Activated T-helper 17 cell treated with anti-CD3 and anti-CD28 coated beads, Interleukin-2, amount 50 U/mL, for 72 hours (primary cell): ENCODE results near the gene KCNE4. TPM values are rescaled to one million over a fixed set of nuclear protein-coding genes. Genes with fewer than 3 reads are reported as not detected.
"Not testable (repeated sequence)": the region's sequence is repeated elsewhere in the genome, so short reads cannot be mapped to it uniquely, and the experiment has no call there.

Experiments used
- ATAC-seq: fragments of 150-1000 bp; cut with Tn5 transposase; replicated peaks from 2 replicates; pipeline ENCODE4 v1.10.0; 2021; ENCODE audit warnings: mild to moderate bottlenecking, moderate library complexity
- H3K27ac Mint-ChIP-seq: one replicate; pipeline ENCODE4 v1.8.0; 2022; ENCODE audit warnings: mixed read lengths
- H3K27me3 Mint-ChIP-seq: one replicate; pipeline ENCODE4 v1.8.0; 2022; ENCODE audit warnings: mixed read lengths
- H3K36me3 Mint-ChIP-seq: one replicate; pipeline ENCODE4 v1.8.0; 2022; ENCODE audit warnings: low read depth, mild to moderate bottlenecking, mixed read lengths
- H3K4me1 Mint-ChIP-seq: one replicate; pipeline ENCODE4 v1.8.0; 2022; ENCODE audit warnings: mixed read lengths
- H3K4me3 Mint-ChIP-seq: one replicate; pipeline ENCODE4 v1.8.0; 2022; ENCODE audit warnings: mild to moderate bottlenecking, mixed read lengths
- H3K9me3 Mint-ChIP-seq: one replicate; pipeline ENCODE4 v1.8.0; 2022; ENCODE audit warnings: mixed read lengths
- total RNA-seq, 2 donors: library from RNA; stranded (reverse); gene quantifications; one replicate each; pipeline ENCODE4 v1.2.3, GENCODE V29; 2022

KCNE4 gene
- total RNA-seq, 2 donors from 2014 or later, result not detected

GRCh38 chr2:223079925-223080324 lies 27.9 kb downstream of the KCNE4 start:
- no peaks in the 10 kb centered on the region for H3K4me1 Mint-ChIP-seq

GRCh38 chr2:223080790-223081360 lies 28.9 kb downstream of the KCNE4 start:
- H3K27me3 Mint-ChIP-seq, H3K36me3 Mint-ChIP-seq, H3K27ac Mint-ChIP-seq, ATAC-seq, H3K4me1 Mint-ChIP-seq, H3K9me3 Mint-ChIP-seq, H3K4me3 Mint-ChIP-seq: not testable (repeated sequence)

More at GRCh38 chr2:223079925-223080324, 27.9 kb downstream of the KCNE4 start:
- Mint-ChIP-seq H3K9me3 (peaks cover 3% of the 10 kb centered on the region), H3K4me3 (no peak overlapping the region), H3K27ac (no peak overlapping the region), H3K27me3 (no peaks in the 10 kb centered on the region), H3K36me3 (no peaks in the 10 kb centered on the region)
- no peak for ATAC-seq

- H3K27ac Mint-ChIP-seq, result no peak overlapping the region
- no peaks in the 10 kb centered on the region for H3K27me3 Mint-ChIP-seq
- H3K4me3 Mint-ChIP-seq, result no peak overlapping the region
- no peaks in the 10 kb centered on the region for H3K4me1 Mint-ChIP-seq
- no peaks in the 10 kb centered on the region for H3K36me3 Mint-ChIP-seq
- no peak for ATAC-seq
- peaks cover 3% of the 10 kb centered on the region for H3K9me3 Mint-ChIP-seq
These were observed 29.8 kb downstream of the KCNE4 start for GRCh38 chr2:223081789-223082188.

- Mint-ChIP-seq H3K4me3 (no peak overlapping the region), H3K27me3 (no peaks in the 10 kb centered on the region), H3K4me1 (no peaks in the 10 kb centered on the region), H3K27ac (no peak overlapping the region), H3K36me3 (no peaks in the 10 kb centered on the region), H3K9me3 (peaks cover 3% of the 10 kb centered on the region)
- ATAC-seq, result no peak
These were observed 30.7 kb downstream of the KCNE4 start for GRCh38 chr2:223082706-223083105.

GRCh38 chr2:223083402-223084070 lies 31.5 kb downstream of the KCNE4 start:
- Mint-ChIP-seq H3K9me3 (peaks cover 3% of the 10 kb centered on the region), H3K36me3 (no peaks in the 10 kb centered on the region), H3K4me1 (no peaks in the 10 kb centered on the region), H3K27me3 (no peaks in the 10 kb centered on the region), H3K4me3 (no peak overlapping the region), H3K27ac (no peak overlapping the region)
- no peak for ATAC-seq

- H3K9me3 Mint-ChIP-seq, result peaks cover 3% of the 10 kb centered on the region
- H3K4me1 Mint-ChIP-seq, result no peaks in the 10 kb centered on the region
- H3K4me3 Mint-ChIP-seq, result no peak overlapping the region
- H3K36me3 Mint-ChIP-seq, result no peaks in the 10 kb centered on the region
- ATAC-seq, result no peak
- no peaks in the 10 kb centered on the region for H3K27me3 Mint-ChIP-seq
- H3K27ac Mint-ChIP-seq, result no peak overlapping the region
These were observed 32.9 kb downstream of the KCNE4 start for GRCh38 chr2:223084873-223085272.

GRCh38 chr2:223086370-223086981 lies 34.5 kb downstream of the KCNE4 start:
- no peaks in the 10 kb centered on the region for H3K9me3 Mint-ChIP-seq
- H3K27me3 Mint-ChIP-seq, result peaks cover under 1% of the 10 kb centered on the region
- no peak overlapping the region for H3K27ac Mint-ChIP-seq
- H3K4me3 Mint-ChIP-seq, result no peak overlapping the region
- no peak for ATAC-seq
- no peaks in the 10 kb centered on the region for H3K4me1 Mint-ChIP-seq
- H3K36me3 Mint-ChIP-seq, result no peaks in the 10 kb centered on the region

- Mint-ChIP-seq H3K4me3 (no peak overlapping the region), H3K4me1 (no peaks in the 10 kb centered on the region)
- no peak for ATAC-seq
These were observed 35.5 kb downstream of the KCNE4 start for GRCh38 chr2:223087466-223087865.

GRCh38 chr2:223088866-223089265 lies 36.9 kb downstream of the KCNE4 start:
- Mint-ChIP-seq H3K27me3 (peaks cover 9% of the 10 kb centered on the region), H3K4me3 (no peak overlapping the region)
- no peak for ATAC-seq

More at GRCh38 chr2:223087466-223087865, 35.5 kb downstream of the KCNE4 start:
- H3K27ac Mint-ChIP-seq, result no peak overlapping the region
- no peaks in the 10 kb centered on the region for H3K9me3 Mint-ChIP-seq
- peaks cover 9% of the 10 kb centered on the region for H3K27me3 Mint-ChIP-seq
- H3K36me3 Mint-ChIP-seq, result no peaks in the 10 kb centered on the region

GRCh38 chr2:223090039-223090438 lies 38.0 kb downstream of the KCNE4 start:
- no peak for ATAC-seq
- Mint-ChIP-seq H3K4me1 (no peaks in the 10 kb centered on the region), H3K36me3 (no peaks in the 10 kb centered on the region), H3K27me3 (peaks cover 9% of the 10 kb centered on the region), H3K9me3 (no peaks in the 10 kb centered on the region), H3K4me3 (no peak overlapping the region), H3K27ac (no peak overlapping the region)

More at GRCh38 chr2:223088866-223089265, 36.9 kb downstream of the KCNE4 start:
- H3K27ac Mint-ChIP-seq, result no peak overlapping the region
- no peaks in the 10 kb centered on the region for H3K9me3 Mint-ChIP-seq
- H3K36me3 Mint-ChIP-seq, result no peaks in the 10 kb centered on the region
- H3K4me1 Mint-ChIP-seq, result no peaks in the 10 kb centered on the region

GRCh38 chr2:223090540-223091235 lies 38.7 kb downstream of the KCNE4 start:
- H3K4me1 Mint-ChIP-seq, result no peaks in the 10 kb centered on the region
- H3K36me3 Mint-ChIP-seq, result no peaks in the 10 kb centered on the region
- no peaks in the 10 kb centered on the region for H3K9me3 Mint-ChIP-seq
- H3K27me3 Mint-ChIP-seq, result peaks cover 9% of the 10 kb centered on the region
- H3K27ac Mint-ChIP-seq, result no peak overlapping the region
- no peak for ATAC-seq
- no peak overlapping the region for H3K4me3 Mint-ChIP-seq

- no peak overlapping the region for H3K27ac Mint-ChIP-seq
- no peaks in the 10 kb centered on the region for H3K36me3 Mint-ChIP-seq
- no peaks in the 10 kb centered on the region for H3K9me3 Mint-ChIP-seq
- H3K27me3 Mint-ChIP-seq, result peaks cover 11% of the 10 kb centered on the region
- no peak for ATAC-seq
- H3K4me3 Mint-ChIP-seq, result no peak overlapping the region
- no peaks in the 10 kb centered on the region for H3K4me1 Mint-ChIP-seq
These were observed 40.7 kb downstream of the KCNE4 start for GRCh38 chr2:223092667-223093066.

- Mint-ChIP-seq H3K4me3 (no peak overlapping the region), H3K9me3 (no peaks in the 10 kb centered on the region)
These were observed 41.6 kb downstream of the KCNE4 start for GRCh38 chr2:223093436-223094241.

GRCh38 chr2:223095207-223095606 lies 43.2 kb downstream of the KCNE4 start:
- ATAC-seq, result no peak
- H3K27me3 Mint-ChIP-seq, result peaks cover 14% of the 10 kb centered on the region
- H3K9me3 Mint-ChIP-seq, result no peaks in the 10 kb centered on the region
- H3K4me1 Mint-ChIP-seq, result no peaks in the 10 kb centered on the region
- H3K4me3 Mint-ChIP-seq, result no peak overlapping the region
- no peaks in the 10 kb centered on the region for H3K36me3 Mint-ChIP-seq
- H3K27ac Mint-ChIP-seq, result no peak overlapping the region

More at GRCh38 chr2:223093436-223094241, 41.6 kb downstream of the KCNE4 start:
- H3K27me3 Mint-ChIP-seq, result peaks cover 14% of the 10 kb centered on the region
- no peaks in the 10 kb centered on the region for H3K4me1 Mint-ChIP-seq
- H3K36me3 Mint-ChIP-seq, result no peaks in the 10 kb centered on the region
- no peak overlapping the region for H3K27ac Mint-ChIP-seq
- ATAC-seq, result no peak
